ENCODE data around the gene PAFAH1B1.
A peak's percentile ranks its signal among the peaks of the same experiment; 100 is the strongest.
"Not testable (repeated sequence)": the region's sequence is repeated elsewhere in the genome, so short reads cannot be mapped to it uniquely, and the experiment has no call there.

The PAFAH1B1 gene

DNA sequence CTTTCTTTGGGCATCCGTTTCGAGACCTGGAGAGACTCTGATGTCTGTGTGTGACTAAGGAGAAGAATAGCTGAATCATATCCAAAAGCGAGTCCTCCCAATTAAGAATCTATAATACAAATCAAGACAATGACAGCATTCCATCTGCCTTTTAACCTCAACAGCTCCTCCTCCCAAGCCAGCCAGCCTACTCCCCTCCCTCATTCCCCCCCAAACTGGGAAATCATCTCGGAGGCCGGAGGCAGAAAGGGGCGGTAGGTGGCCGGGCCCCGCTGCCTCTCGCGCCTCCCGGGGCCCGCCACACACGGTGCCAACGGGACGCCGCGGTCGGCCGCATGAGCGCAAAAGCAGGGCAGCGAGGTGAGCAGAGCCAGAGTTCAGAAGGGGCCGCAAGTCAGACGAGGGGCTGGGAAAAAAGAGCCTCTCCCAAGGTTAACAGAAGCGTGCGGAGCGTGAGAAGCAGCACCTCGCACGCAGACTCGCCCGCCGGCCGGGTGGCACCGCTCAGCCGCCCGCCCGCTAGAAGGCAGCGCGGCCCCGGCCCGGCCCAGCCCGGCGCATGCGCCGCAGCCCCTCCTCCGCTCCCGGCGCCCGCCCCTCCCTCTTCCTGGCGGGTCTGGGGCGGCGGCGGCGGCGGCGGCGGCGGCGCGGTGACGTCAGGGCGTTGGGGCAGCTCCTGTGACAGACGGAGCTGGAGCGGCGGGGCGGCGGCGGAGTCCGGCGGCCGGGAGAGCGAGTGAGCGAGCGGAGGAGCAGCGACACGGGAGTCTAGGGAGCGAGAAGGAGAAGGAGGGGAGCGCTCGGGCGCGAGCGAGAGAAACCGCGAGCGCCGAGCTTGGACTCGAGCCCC lies at the start of gene PAFAH1B1:
TSS of gene PAFAH1B1 (plus strand) at position 684 of the 850 bp plus-strand sequence. CDS start 44,635 bp downstream, outside the sequence.
- peak; percentile 86 for DNase-seq

DNA sequence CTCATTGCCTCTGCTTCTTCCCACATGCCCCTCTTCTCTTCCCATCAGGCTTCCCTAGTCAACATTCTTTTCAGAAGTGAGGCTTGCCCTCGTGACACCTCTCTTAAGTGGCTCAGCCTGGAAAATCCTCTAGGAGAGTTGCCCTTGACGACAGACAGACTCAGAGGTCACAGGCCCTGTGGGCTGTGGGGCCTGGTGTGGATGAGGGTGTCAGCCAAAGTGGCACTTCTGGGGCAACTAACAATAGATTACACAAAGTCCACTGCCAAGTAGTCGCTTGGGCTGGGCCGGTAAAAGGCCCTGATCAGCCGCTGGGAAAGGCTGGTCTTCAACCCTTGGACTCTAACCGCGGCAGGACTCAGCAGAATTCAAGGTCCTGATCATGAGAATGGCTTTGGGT lies 48.1 kb upstream of the PAFAH1B1 start:
- no peak for DNase-seq

GRCh38 chr17:2547176-2547575 lies 46.3 kb upstream of the PAFAH1B1 start:
- DNase-seq = no peak

DNA sequence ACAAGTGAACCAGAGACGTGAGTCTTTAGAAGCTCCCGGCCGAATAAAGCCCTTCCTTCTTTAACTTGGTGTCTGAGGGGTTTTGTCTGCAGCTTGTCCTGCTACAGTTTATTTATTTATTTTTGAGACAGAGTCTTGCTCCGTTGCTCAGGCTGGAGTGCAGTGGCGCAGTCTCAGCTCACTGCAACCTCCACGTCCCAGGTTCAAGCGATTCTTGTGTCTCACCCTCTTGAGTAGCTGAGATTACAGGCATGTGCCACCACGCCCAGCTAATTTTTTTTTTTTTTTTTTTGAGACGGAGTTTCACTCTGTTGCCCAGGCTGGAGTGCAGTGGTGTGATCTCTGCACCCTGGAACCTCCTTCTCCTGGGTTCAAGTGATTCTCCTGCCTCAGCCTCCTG lies 45.4 kb upstream of the PAFAH1B1 start:
- not testable (repeated sequence) for DNase-seq

DNA sequence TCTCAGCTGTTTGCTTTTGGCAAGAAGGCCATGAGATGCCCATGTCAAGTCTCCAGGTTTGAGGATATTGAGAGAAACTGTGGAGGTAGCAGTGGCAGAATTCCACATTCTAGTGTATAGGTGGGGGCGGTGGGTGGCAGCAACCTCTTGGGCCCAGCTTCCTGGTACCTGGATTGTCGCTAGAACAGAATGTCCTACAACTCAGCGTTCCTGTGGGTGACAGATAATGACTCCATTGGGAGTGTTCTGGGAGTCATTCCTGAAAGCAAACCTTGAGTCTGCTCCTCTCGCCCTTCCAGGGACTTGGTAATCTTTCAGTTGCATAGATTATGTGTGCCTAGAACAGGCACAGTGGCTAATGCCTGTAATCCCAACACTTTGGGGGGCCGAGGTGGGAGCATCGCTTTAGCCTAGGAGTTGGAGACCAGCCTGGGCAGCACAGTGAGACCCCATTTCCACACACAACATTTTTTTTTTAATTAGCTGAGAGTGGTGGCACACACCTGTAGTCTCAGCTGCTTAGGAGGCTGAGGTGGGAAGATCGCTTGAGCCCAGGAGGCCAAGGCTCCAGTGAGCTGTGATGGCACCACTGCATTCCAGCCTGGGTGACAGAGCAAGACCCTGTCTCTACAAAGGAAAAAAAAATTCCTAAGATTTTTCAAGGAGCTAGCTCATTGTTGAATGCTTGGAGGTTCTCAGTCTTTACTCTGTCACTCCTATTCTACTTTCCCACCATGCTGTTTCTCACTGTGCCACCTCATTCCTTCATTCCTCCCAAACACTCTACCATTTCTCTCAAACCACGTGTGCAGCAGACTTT lies 43.9 kb upstream of the PAFAH1B1 start:
- DNase-seq = no peak

DNA sequence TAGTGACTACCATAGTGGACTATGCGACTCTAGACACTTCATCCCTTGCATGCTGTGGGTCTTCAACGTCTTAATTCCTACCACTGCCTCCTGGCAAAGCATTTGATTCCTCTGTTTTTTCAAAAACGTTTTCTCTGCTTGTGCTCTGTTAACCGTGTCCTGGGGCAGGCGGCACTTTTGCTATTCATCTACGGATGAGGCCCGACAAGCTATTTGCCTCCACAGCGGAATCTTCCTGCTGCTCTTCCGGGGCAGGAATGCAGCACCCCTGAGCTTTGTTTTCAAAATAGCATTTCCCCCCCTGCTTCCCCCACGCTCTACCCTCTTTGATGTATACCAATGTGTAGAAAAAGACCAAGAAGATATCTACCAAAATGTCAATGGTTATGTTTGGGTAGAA lies 42.0 kb upstream of the PAFAH1B1 start:
- DNase-seq = no peak

DNA sequence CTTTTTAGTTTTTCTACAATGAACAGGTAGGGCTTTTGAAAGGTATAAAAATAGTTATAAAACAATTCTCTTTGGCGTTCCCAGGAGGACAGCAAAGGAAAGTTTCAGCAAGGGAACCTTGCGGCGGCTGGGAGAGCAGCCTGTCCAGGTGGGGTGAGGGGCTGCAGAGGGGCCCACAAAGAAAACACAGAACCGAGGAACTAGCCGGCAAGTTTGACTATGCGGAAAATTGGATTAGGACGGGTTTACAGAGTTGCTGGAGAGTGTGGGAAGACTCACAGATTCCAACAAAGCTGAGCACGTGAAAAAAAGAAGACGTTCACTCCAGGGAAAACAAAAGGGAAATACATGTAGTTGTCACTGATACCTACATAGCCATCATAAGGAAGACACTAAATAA lies 41.5 kb upstream of the PAFAH1B1 start:
- DNase-seq = no peak

GRCh38 chr17:2560658-2561057 lies 32.8 kb upstream of the PAFAH1B1 start:
- DNase-seq = no peak

DNA sequence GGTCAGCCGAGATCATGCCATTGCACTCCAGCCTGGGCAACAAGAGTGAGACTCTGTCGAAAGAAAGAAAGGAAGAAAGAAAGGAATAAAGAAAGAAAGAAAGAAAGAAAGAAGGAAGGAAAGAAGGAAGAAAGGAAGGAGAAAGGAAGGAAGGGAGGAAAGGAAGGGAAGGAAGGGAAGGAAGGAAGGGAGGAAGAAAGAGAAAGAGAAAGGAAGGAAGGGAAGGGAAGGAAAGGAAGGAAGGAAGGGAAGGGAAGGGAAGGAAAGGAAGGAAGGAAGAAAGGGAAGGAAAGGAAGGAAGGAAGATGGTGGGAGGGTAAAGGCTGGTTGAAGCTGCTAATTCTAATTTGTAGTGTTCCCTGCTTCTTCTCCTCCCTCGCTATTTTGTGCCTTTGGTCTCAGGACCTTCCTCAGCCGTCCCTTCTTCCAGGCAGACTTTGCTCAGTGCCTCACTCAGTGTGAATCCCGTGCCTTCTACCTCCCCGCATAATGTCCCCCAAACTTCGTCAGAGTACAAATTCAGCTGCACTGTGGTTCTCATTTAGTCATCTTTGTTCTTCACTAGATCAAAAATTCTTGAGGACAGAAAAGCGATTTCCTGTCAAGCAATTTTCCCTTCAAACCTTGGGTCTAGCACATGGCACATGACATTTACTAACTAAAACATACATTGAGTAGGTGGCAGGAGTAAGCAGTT lies 31.1 kb upstream of the PAFAH1B1 start:
- DNase-seq = no peak

DNA sequence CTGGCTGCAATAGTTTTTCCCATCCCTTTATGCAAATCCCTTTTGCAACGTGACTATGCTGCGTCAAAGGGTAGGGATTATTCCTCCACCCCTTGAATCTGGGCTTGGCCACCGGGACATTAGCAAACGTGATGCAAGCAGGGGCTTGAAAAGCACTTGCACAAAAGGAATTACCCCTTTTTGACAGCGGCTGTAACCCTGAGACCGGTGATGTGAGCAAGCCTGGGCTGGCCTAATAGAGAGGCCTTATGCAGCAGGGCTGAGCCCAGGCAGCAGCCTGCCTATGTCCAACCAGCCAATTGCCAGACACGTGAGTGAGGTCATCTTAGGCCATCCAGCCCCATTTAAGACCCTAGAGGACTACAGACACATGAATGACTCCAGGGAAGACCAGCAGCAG lies 30.4 kb upstream of the PAFAH1B1 start:
- DNase-seq = no peak

DNA sequence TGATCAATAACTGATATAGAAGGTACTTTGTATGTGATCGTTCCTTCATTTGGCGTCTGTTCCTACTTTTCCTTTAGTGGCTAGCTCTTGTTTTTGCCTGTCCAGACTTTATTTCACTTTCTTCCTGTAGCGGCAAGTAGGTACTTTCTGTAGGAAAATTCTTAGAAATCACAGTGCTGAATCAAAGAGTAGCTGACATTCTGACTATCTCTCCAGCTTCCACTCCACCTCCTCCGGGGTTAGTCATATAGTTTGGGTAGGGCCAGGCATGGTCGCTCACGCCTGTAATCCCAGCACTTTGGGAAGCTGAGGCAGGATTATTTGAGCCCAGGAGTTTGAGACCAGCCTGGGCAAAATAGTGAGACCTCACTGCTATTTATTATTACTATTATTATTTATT lies 29.9 kb upstream of the PAFAH1B1 start:
- no peak for DNase-seq

DNA sequence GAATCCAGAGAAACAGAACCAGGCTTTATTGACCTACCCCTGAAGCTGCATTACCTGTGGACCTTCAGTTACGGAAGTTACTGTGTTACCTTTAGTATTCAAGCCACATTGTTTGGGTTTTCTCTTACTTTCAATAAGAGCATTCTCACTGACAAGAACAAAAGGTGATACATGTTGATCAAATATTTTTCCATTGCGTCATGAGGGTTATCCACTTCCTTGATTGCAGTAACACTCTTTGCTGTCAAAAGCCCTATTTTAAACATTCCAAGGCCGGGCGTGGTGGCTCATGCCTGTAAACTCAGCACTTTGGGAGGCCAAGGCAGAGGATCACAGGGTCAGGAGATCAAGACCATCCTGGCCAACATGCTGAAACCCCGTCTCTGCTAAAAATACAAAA lies 28.6 kb upstream of the PAFAH1B1 start:
- DNase-seq = no peak

GRCh38 chr17:2566056-2566455 lies 27.4 kb upstream of the PAFAH1B1 start:
- no peak for DNase-seq

- DNase-seq = no peak
These were observed 21.7 kb upstream of the PAFAH1B1 start for GRCh38 chr17:2571523-2572303.

DNA sequence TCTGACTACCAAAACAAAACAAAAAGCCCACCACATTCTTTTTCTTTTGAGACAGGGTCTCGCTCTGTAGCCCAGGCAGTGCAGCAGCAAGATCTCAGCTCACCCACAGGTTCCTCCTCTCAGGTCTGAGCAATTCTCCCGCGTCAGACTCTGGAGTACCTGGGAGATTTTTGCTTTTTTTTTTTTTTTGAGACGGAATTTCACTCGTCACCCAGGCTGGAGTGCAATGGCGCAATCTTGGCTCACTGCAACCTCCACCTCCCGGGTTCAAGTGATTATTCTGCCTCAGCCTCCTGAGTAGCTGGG lies 21.2 kb upstream of the PAFAH1B1 start:
- not testable (repeated sequence) for DNase-seq

- DNase-seq = no peak
These were observed 13.3 kb upstream of the PAFAH1B1 start for GRCh38 chr17:2580151-2580550.

DNA sequence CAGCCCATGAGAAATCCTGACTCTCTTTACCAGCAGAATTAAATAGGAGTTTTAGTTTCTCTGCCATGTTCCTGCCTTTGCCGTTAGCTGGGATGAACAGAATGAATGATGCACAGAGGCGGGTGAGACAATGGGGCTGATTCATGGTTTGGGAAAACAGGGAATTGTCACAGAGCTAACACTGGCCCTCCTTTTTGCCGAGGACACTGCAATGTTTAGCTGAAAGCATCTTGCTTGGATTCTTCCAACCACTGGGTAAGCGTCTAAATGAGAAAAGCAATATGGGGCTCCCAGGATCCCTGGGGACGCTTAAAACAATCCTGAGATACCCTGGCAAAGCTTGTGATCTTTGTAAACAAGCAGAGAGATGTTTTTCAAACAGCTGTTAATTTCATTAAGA lies 12.8 kb upstream of the PAFAH1B1 start:
- peak; percentile 53 for DNase-seq

- DNase-seq = no peak
These were observed 11.0 kb upstream of the PAFAH1B1 start for GRCh38 chr17:2582493-2582892.

DNA sequence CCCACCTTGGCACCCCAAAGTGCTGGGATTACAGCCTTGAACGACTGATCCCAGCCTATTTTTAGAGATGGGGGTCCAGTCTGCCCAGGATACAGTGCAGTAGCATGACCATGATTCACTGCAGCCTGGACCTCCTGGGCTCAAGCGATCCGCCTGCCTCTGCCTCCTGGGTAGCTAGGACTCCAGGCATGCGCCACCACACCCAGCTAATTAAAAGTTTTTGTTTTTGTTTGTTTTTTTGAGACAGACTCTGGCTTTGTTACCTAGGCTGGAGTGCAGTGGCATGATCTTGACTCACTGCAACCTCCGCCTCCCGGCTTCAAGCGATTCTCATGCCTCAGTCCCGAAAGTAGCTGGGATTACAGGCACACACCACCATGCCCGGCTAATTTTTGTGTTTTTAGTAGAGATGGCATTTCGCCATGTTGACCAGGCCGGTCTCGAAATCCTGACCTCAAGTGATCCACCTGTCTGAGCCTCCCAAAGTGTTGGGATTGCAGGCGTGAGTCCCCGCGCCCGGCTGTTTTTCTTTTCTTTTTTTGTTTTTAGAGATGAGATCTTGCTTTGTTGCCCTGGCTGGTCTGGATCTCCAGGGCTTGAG lies 2.3 kb upstream of the PAFAH1B1 start:
- no peak for DNase-seq

- DNase-seq = peak; percentile 71
These were observed 617 bp downstream of the PAFAH1B1 start for GRCh38 chr17:2593821-2594721.
